Measurements from ENCODE around the gene MYLK.
A peak's percentile ranks its signal among the peaks of the same experiment; 100 is the strongest.

The MYLK gene

GRCh38 chr3:123698813-123699212, 185.3 kb downstream of the MYLK start:
- no peak for DNase-seq (ENCODE audit: low spot score)

- no peak for DNase-seq (ENCODE audit: low spot score)
Measured at GRCh38 chr3:123696808-123697207, 187.3 kb downstream of the MYLK start.

- DNase-seq (ENCODE audit: low spot score): no peak
Measured at GRCh38 chr3:123695731-123696640, 188.1 kb downstream of the MYLK start.

DNA sequence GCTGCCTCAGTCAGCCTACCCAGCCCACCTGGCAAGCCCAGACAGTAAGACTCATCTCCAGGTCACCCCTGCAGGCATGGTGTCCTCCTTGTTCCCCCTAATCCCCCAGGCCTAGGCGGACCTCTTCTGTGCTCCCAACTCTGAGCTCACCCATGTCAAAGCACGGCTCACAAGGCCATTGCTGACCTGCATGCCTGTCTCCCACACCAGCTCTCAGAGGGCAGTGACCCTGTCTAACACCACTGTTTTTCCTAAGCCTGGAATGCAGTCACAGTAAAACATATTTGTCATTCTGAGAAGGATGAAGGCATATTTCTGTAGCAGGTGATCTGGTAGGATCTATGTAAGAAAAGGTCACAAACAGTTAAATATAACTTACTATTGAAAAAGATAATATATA, 189.0 kb downstream of the MYLK start:
- DNase-seq (ENCODE audit: low spot score): peak; percentile 44

- DNase-seq (ENCODE audit: low spot score): peak; percentile 60
Measured at GRCh38 chr3:123694366-123695087, 189.6 kb downstream of the MYLK start.

DNA sequence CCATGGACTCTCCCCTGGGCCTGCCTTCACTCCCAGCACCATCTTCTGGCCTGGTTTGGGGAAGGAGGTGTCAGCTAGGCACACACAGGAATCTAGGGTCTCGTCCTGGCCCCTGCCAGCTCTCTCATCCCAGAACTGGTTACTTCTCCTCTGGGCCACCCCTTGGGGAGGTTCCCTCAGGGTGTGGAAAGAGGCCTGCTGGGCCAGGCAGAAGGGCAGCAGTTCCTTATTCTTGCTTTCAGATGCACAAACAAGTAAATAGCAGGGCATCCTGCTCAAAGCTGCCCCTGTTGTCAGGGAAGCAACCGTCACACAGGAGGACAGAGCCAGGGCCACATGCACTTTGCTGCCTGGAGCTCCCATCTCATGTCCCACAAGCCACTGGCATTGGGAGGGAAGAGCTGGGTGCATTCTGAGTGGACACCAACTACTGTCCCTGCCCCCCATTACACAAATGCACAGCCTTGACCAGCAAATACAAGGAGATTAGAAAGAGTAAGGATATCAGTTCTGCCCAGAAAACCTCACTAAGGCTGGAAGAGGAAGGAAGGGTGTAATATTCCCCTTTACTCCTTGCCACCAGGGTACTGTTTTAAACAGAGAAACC, 190.4 kb downstream of the MYLK start:
- DNase-seq (ENCODE audit: low spot score): no peak

DNA sequence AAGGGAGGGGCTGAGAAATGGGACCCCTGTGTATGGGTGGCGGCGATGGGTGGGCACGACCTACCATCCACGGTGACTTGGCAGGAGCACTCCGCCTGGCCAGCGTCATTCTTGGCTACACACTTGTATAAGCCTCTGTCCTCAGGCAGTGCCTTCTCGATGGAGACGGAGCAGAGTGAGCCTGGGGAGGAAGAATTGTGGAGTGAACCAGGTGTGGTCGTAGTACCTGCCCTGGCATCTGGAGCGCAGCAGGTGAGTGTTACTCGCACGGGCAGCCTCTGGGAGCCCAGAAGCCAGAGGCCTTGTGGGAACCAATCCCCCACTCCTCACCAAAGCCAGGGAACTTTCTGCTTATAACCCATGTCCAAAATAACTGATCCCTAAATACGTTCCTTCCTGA, 191.5 kb downstream of the MYLK start:
- no peak for DNase-seq (ENCODE audit: low spot score)

DNA sequence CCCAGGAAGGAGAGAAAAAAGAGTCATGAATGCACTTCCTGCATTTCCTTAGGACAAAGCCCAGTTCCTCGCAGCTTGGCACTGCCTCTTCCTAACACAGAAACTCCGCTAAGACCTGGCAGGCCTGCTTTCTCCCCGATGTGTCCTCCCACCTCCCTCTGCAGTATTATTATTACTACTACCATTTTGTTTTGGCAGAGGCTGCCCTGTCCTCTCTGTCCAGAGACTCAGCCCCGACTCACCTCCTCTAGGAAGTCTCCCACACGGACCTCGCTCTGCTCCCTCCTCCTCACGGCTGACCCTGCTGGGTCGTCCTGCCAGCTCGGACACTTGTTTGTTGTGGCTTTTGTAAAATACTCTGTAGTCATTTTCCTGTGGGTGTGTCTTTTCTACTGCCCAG, 192.1 kb downstream of the MYLK start:
- no peak for DNase-seq (ENCODE audit: low spot score)

- no peak for DNase-seq (ENCODE audit: low spot score)
Measured at GRCh38 chr3:123689831-123690230, 194.3 kb downstream of the MYLK start.

DNA sequence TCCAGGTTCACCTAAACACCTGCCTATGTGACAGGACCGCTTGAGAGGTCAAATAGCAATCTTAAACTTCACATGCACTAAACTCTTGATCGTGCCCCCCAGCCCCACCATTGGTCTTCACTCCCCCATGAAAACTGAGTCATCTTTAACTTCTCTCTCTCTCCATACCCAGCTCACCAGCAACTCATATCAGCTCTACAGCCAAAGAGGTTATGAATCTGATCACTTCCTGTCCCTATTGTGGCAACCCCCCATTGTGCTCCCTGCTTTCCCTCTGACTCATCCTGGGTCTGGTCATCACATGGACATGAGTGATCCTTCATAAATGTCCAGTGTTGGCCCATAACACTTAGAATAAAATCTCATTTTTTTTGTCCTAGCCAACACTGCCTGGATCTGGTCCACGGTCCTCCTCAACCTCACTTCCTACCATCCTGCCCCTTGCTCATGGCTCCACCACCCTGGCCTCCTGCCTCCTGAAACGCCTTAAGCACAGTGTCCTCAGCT, 195.8 kb downstream of the MYLK start:
- DNase-seq (ENCODE audit: low spot score): peak; percentile 98

- no peak for DNase-seq (ENCODE audit: low spot score)
Measured at GRCh38 chr3:123687286-123687685, 196.8 kb downstream of the MYLK start.

DNA sequence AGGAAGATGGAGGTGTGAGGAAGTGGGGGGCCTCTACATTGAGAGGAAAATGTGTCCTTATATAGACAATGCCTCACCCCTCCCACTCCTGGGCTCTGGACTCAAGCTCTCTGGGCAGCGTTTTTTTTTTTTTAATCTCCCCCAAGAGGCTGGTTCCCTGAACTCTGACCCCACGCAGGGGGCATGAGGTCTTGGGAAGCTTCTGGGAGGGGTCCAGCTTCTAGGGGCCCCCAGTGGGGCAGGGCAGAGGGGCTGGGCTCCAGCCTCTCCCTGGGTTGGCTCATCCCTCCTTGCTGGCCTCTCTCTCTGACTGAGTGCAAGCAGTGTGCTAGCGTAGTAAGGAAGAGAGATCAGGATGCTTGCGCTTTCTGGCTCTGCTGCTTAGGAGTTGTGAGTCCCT, 197.9 kb downstream of the MYLK start:
- DNase-seq (ENCODE audit: low spot score): no peak

DNA sequence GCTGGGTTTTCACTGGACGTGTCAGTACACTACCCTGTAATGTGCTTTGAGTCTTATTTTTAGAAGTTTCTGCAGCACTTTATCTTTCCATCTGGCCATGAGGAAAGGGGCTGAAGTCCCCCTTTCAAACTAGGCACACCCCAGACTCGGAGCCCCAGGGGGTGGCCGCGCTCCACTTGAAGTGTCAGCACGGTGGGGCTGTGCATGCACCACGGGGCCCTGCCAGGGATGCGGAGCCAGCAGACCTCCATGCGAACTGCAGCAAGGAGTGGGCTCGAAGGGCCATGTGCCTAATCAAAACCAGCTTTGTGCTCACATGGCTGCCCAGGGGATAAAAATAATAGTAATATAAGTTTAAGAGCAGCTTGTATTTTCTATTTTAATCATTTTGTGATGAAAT, 198.4 kb downstream of the MYLK start:
- DNase-seq (ENCODE audit: low spot score): no peak

DNA sequence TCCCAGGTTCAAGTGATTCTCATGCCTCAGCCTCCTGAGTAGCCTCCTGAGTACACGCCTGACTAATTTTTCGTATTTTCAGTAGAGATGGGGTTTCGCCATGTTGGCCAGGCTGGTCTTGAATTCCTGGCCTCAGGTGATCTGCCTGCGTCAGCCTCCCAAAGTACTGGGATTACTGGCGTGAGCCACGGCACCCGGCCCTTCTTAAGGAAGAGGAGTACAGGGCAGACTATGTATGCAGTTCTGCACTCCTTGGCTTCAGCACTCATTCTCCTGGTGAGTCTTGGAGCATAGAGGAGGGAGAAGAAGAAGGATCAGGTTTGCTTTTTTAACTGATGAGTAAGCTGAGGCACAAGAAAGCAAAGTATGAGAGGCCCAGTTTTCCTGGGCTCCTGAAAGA, 199.5 kb downstream of the MYLK start:
- no peak for DNase-seq (ENCODE audit: low spot score)

DNA sequence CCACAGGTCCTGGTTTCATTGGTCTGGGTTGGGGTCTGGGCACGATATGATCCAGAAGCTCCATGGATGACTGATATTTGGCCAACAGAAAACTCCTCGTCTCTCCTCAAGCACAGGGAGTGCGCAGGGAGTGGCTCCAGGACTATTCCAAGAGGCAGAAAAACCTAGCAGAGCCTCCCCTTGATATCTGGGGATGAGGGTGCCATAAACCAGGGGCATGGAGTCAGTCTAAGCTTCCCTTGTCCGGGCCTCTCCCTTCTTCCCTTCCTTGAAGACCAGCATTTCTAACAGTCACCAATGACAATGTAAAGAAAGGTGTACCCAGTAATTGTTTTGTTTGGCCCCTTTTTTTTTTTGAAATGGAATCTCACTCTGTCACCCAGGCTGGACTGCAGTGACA, 199.9 kb downstream of the MYLK start:
- DNase-seq (ENCODE audit: low spot score): no peak

- no peak for DNase-seq (ENCODE audit: low spot score)
Measured at GRCh38 chr3:123683505-123684154, 200.5 kb downstream of the MYLK start.

GRCh38 chr3:123682781-123683504, 201.2 kb downstream of the MYLK start:
- DNase-seq (ENCODE audit: low spot score): no peak

DNA sequence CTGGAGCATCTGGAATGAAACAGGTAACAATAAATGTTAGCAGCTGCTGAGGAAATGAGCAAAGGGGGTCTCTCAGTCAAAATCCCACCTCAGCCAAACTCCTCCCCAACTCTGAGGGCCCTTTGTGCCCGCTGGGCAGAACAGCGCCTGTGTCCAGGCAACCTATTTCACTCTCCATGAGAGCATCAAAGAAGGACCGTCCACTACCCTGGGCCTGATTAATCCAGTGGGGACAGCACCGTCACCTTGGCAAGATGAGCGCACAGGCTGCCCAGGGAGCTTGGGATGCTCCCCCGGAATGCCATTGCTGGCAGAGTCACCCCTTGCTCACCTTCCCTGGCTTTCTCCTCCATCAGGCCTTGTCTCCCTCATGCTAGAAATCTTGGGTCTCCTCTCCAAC, 201.8 kb downstream of the MYLK start:
- no peak for DNase-seq (ENCODE audit: low spot score)

GRCh38 chr3:123679712-123680386, 204.3 kb downstream of the MYLK start:
- DNase-seq (ENCODE audit: low spot score): no peak

DNA sequence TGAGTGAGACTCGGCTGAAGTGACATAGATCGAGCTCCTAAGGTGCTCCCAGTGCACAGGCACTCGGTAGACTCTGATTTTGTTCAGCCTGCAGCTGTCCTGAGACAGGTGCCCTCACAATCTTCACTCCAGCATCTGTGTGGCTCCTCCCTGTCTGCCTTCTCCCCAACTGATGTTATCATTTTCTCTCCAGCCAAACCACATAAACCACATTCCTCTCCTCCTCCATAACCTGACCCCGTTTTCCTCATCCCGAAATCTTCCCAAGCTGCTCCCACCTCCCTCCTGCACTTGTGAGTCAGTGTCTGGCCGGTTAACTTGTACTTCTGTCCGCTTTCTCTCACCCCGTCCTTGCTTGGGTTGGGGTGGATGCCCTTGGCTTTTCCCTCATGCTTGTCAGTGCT, 206.0 kb downstream of the MYLK start:
- DNase-seq (ENCODE audit: low spot score): peak; percentile 91

Data from hepatic stellate cell (primary cell).